Islet of Langerhans (tissue), 1 donor: ENCODE data around the gene TMEM238.
A peak's percentile ranks its signal among the peaks of the same experiment; 100 is the strongest.
"Not testable (repeated sequence)": the region's sequence is repeated elsewhere in the genome, so short reads cannot be mapped to it uniquely, and the experiment has no call there.

Experiments used
- FAIRE-seq: peaks from one replicate; lab custom pipeline; 2011; peaks lifted over from hg19 to GRCh38; lab: Jason Lieb, UNC

TMEM238 gene

DNA sequence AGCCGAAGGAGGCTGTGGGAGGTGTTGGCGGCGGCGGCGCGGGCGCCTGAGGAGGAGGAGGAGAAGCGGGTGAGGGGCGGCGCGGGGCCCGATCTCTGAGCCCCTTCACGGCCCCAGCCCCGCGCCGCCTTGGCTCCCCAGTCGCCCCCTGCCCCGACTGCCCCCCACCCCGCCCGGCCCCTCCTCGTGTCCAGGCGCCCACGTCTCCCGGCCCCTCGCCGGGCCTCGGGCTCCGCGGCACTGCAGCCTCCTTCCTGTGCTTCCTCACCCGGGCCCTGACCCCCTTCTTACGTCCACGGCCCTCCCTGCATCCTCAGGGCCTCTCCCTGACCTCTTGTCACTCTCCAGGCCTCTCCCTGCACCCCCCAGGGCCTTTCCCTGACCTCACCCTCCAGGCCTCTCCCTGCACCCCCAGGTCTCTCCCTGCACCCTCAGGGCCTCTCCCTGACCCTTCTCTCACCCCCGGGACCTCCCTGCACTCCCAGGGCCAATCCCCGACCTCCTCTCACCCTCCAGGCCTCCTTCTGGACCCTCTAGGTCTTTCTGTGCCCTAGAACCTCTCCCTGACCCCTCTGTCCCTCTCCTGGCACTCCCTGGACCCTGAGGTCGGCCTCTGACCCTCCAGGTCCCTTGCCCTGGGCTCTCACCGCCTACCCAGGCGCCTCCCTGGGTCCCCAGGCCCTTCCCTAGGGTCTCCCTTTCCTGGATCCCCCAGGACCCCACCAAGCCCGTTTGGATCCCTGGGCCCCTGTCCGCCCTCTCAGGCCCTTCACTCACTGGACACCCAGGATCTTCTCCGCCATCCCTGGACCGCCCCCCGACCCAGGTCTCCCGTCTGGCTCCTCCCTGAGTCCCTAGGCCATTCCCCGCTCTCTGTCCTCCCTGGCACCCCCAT, 44.0 kb downstream of the TMEM238 start:
- no peak for FAIRE-seq

DNA sequence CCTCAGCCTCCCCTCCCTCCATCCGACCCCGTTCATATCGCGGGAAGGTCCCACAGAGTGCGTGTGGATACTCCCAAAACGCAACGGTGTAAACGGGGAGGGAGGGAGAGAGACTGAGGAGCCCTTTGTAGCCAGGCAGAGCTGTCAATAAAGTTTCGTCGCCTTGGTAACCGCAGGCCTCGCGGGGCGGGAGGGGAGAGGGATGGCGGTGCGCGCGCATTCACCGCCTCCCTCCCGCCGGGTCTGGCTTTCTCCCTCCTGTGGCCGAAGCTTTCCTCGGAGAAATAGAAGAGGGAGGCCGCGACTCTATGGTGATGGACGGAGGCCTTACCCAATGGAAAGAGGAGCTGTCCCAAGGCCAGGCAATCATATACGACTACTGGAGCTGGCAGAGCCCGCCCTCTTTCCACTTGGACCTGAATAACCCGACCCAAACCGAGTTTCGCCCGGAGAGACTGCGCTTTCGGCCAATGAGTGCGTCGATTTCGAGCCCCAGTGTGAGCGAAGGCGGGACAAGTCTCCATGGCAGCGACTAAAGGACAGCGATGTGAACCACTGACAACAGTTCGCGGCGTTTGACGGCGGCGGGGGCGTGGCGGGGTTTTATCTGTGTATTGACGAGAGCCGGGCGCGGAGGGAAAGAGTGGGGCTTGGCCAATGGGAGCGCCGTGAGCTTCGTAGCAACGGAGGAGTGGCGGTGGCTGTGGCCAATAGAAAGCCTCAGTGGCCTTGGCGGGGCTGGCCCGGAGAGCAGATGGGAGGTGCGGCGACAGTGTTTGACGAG, 44.8 kb downstream of the TMEM238 start, which contains the start of gene KMT5C:
TSS of gene KMT5C (plus strand) at position 772 of the 784 bp plus-strand sequence. CDS start 2,061 bp downstream, outside the sequence.
- peak; percentile 98 for FAIRE-seq

DNA sequence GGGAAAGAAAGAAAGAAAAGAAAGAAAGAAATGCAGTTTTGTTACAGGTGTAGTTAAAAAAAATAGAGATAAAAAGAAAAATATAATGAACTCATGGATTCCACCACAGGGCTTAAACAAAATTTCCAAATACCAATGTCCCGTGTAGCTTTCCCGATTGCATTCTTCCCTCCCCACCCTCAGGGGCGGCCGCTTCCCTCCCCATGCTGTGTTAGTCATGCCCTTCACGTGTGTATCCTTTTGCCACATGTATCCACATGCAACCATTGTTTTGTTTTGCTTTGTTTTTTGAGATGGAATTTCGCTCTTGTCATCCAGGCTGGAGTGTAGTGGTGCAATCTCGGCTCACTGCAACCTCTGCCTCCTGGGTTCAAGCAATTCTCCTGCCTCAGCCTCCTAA, 48.0 kb downstream of the TMEM238 start:
- FAIRE-seq = no peak

DNA sequence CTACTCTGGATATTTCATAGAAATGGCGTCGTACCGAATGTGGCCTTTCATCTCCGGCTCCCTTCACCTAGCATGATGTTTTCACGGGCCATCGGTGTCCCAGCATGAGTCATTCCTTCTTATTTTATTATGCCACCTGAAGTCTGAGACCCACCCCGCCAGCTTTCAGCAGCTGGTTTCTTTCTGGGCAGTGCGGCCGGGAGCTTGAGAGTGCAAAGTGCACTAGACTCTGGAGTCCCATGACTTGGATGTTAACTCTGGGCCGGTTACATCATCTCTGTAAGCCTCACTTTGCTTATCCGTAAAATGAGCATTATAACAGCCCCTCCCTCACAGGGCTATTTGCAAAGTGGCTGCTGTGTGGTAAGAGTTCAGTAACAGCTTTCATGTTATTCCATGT, 50.2 kb downstream of the TMEM238 start:
- no peak for FAIRE-seq

DNA sequence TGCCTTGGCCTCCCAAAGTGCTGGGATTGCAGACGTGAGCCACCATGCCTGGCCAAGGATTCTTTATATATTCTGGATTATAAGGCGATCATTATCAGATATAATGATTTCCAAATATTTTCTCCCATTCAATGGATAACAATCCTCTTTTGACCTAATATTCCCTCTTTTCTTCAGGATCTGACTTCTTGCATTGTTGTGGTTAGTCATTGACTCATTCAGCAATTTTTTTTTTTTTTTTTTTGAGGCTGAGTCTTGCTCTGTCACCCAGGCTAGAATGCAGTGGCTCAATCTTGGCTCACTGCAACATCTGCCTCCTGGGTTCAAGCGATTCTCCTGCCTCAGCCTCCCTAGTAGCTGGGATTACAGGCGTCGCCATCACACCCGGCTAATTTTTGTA, 54.3 kb downstream of the TMEM238 start:
- not testable (repeated sequence) for FAIRE-seq
